Putamen (tissue), 1 donor: Measurements from ENCODE around the gene MEIS1.

Source experiments
- DNase-seq: peaks from one replicate; pipeline ENCODE4 v3.0.0-alpha.2; 2016; ENCODE audit warnings: low spot score

Gene MEIS1

GRCh38 chr2:66431846-66432587 lies 2.9 kb upstream of the MEIS1 start:
- DNase-seq: no peak

- peak; percentile 96 for DNase-seq
Measured at GRCh38 chr2:66432801-66433694, 1.9 kb upstream of the MEIS1 start.

GRCh38 chr2:66433695-66433944 lies 1.3 kb upstream of the MEIS1 start:
- no peak for DNase-seq

GRCh38 chr2:66433945-66434678 lies 813 bp upstream of the MEIS1 start:
- no peak for DNase-seq

- no peak for DNase-seq
Measured at GRCh38 chr2:66435549-66435875, 587 bp downstream of the MEIS1 start.

GRCh38 chr2:66435963-66436362 lies 1.0 kb downstream of the MEIS1 start:
- DNase-seq: no peak

GRCh38 chr2:66436581-66437001 lies 1.7 kb downstream of the MEIS1 start:
- no peak for DNase-seq

GRCh38 chr2:66437109-66437690 lies 2.3 kb downstream of the MEIS1 start:
- no peak for DNase-seq

- DNase-seq: no peak
Measured at GRCh38 chr2:66437691-66438497, 3.0 kb downstream of the MEIS1 start.

- DNase-seq: no peak
Measured at GRCh38 chr2:66438498-66438833, 3.5 kb downstream of the MEIS1 start.

- no peak for DNase-seq
Measured at GRCh38 chr2:66438891-66439811, 4.2 kb downstream of the MEIS1 start.

- DNase-seq: no peak
Measured at GRCh38 chr2:66439812-66440542, 5.1 kb downstream of the MEIS1 start.

- DNase-seq: no peak
Measured at GRCh38 chr2:66440708-66441497, 6.0 kb downstream of the MEIS1 start.

GRCh38 chr2:66441581-66442320 lies 6.8 kb downstream of the MEIS1 start:
- DNase-seq: no peak

GRCh38 chr2:66442516-66443185 lies 7.7 kb downstream of the MEIS1 start:
- no peak for DNase-seq

GRCh38 chr2:66443186-66443978 lies 8.5 kb downstream of the MEIS1 start:
- DNase-seq: no peak
